BJ (cell line): ENCODE data around the gene PCDHGB5. TPM values are rescaled to one million over a fixed set of nuclear protein-coding genes. Genes with fewer than 3 reads are reported as not detected.
"Not testable (repeated sequence)": the region's sequence is repeated elsewhere in the genome, so short reads cannot be mapped to it uniquely, and the experiment has no call there.

Source experiments
- CTCF ChIA-PET: fragments of 350-600 bp; formaldehyde crosslinking; extraction: SDS; loops from one replicate; lab custom pipeline; 2021; ENCODE audit warnings: antibody characterized with exemption, inconsistent platforms; lab: Yijun Ruan, JAX
- POLR2A ChIA-PET: fragments of 300-600 bp; sonication (Branson Sonifier 250); formaldehyde crosslinking; extraction: SDS; loops from one replicate; lab custom pipeline; 2021; ENCODE audit warnings: antibody characterized with exemption; lab: Charles Lee
- DNase-seq: peaks from one replicate; pipeline ENCODE4 v3.0.0-alpha.2; 2011; ENCODE audit warnings: low read depth
- H3K27me3 ChIP-seq: 2 replicates; pipeline ENCODE4 v1.6.0; 2011; ENCODE audit warnings: low read length; ENCODE audit not compliant: control insufficient read depth, insufficient read depth
- H3K36me3 ChIP-seq: 2 replicates; pipeline ENCODE4 v1.5.1; 2011; ENCODE audit warnings: low read length; ENCODE audit not compliant: control insufficient read depth, insufficient read depth
- H3K4me3 ChIP-seq: 2 replicates; pipeline ENCODE4 v1.5.1; 2011; ENCODE audit warnings: low read depth, mild to moderate bottlenecking, control low read depth, low read length
- CTCF ChIP-seq: IDR thresholded peaks from 2 replicates; pipeline ENCODE4 v1.5.1; 2011; ENCODE audit warnings: low read depth, mild to moderate bottlenecking, control low read depth, inconsistent platforms, low read length, moderate library complexity; ENCODE audit not compliant: insufficient read depth
- polyA plus RNA-seq: library from polyadenylated mRNA; depleted of rRNA; stranded (reverse); fragments of >200 nt; gene quantifications from 2 replicates; pipeline ENCODE4 v1.2.3, GENCODE V29; 2011

PCDHGB5 gene
- polyA plus RNA-seq, 1 experiment, result 19.4 TPM

- DNase-seq, result no peak
Observed at GRCh38 chr5:141430332-141431113, 32.8 kb downstream of the PCDHGB5 start, which contains the start of gene PCDHGA12. TSS of gene PCDHGA12 (plus strand) at chr5:141430507. CDS start at chr5:141430760, 253 bp downstream.

GRCh38 chr5:141431286-141431685, 33.5 kb downstream of the PCDHGB5 start:
- H3K36me3 ChIP-seq, result no peaks in the 10 kb centered on the region; the same call in none of the 2 replicates
- TF ChIP-seq CTCF, result no peak
- no peak for DNase-seq
- H3K4me3 ChIP-seq, result peak overlapping the region; percentile 39
- ChIA-PET CTCF (interaction anchor here (0.9 to 5.2 kb wide), 12 partner anchors 8 to 130 kb away, joined by 3 to 72 read pairs (median 9); partner anchors contain the start of genes PCDHGA11, PCDHGB7 and PCDHGC3), POLR2A (interaction anchor here (1.5 kb wide), 1 partner anchor 45 kb away, joined by 7 read pairs; no protein-coding TSS in a partner anchor)
- H3K27me3 ChIP-seq, result no peaks in the 10 kb centered on the region

More at GRCh38 chr5:141430332-141431113, 32.8 kb downstream of the PCDHGB5 start, which contains the start of gene PCDHGA12:
- Histone ChIP-seq H3K36me3 (no peaks in the 10 kb centered on the region; the same call in none of the 2 replicates), H3K27me3 (no peaks in the 10 kb centered on the region), H3K4me3 (peak within 1 kb of the TSS; percentile 39)
- TF ChIP-seq CTCF, result peak; percentile 59
- ChIA-PET POLR2A (interaction anchor here (0.6 to 1.5 kb wide), 3 partner anchors 11 to 46 kb away, joined by 4 to 7 read pairs (median 5); no protein-coding TSS in a partner anchor), CTCF (interaction anchor here (0.6 to 5.2 kb wide), 26 partner anchors 8 to 143 kb away, joined by 3 to 72 read pairs (median 4); partner anchors contain the start of genes PCDHGA11, PCDHGA3, PCDHGB7 and PCDHGC3)

- POLR2A ChIA-PET, H3K4me3 ChIP-seq: not testable (repeated sequence)
Observed at GRCh38 chr5:141432308-141432707, 34.6 kb downstream of the PCDHGB5 start.

GRCh38 chr5:141432726-141433125, 35.0 kb downstream of the PCDHGB5 start:
- DNase-seq, POLR2A ChIA-PET, H3K36me3 ChIP-seq, H3K4me3 ChIP-seq, H3K27me3 ChIP-seq: not testable (repeated sequence)
- CTCF ChIA-PET, result interaction anchor here (1.1 to 5.2 kb wide), 4 partner anchors 11 to 125 kb away, joined by 3 to 72 read pairs (median 14); partner anchors contain the start of gene PCDHGA11

More at GRCh38 chr5:141432308-141432707, 34.6 kb downstream of the PCDHGB5 start:
- not testable (repeated sequence) for H3K36me3 ChIP-seq, H3K27me3 ChIP-seq, DNase-seq
- CTCF ChIA-PET, result interaction anchor here (1.1 to 5.2 kb wide), 4 partner anchors 11 to 126 kb away, joined by 3 to 72 read pairs (median 14); partner anchors contain the start of gene PCDHGA11

DNA sequence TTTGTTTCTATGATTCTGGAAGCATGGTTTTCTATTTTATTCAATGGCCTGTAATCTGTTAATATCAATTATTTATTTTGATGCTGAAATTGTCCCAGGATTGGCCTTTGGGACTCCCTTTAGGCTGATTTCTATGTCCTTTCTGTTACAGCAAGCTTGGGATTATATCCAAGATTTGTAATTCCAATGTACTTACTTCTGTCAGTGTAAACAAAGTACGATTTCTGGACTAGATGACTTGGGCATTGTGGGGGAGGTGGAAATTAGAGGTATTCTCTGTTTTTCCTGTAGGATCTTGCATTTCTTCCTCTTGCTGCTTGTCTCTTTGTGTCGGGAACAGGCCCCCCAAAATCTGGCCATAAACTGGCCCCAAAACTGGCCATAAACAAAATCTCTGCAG, 36.3 kb downstream of the PCDHGB5 start:
- no peak for DNase-seq
- Histone ChIP-seq H3K4me3 (no peak overlapping the region), H3K36me3 (no peaks in the 10 kb centered on the region), H3K27me3 (no peaks in the 10 kb centered on the region)
- ChIA-PET POLR2A (no interaction called here), CTCF (interaction anchor here (0.6 to 1.1 kb wide), 2 partner anchors 83 to 127 kb away, joined by 3 read pairs; no protein-coding TSS in a partner anchor)
- TF ChIP-seq CTCF, result no peak

DNA sequence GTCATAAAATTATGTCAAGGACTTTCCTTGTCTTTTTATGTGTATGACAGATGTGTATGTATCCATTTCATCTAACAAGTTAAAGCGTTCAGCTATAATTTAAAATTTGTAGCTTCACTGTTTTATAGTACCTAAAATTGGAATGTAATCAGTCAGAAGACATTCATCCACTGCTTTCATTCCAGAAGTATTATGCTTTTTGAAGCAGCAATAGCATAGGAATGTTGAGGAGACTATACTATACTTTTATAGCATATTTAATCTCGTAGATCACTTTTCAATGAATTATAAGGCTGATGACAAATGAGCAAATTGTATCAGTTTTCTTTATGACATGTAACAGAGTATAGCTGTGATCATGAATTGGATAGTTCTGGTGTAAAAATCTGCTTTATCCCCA, 39.5 kb downstream of the PCDHGB5 start:
- Histone ChIP-seq H3K27me3 (no peaks in the 10 kb centered on the region), H3K36me3 (peaks cover 3% of the 10 kb centered on the region; the same call in 1 of the 2 replicates), H3K4me3 (no peak overlapping the region)
- no peak for DNase-seq
- TF ChIP-seq CTCF, result no peak
- POLR2A ChIA-PET, result no interaction called here
- CTCF ChIA-PET, result interaction anchor here (0.6 to 1.9 kb wide), 6 partner anchors 20 to 126 kb away, joined by 3 to 9 read pairs (median 4); partner anchors contain the start of gene PCDHGB7
